Activated CD4-positive, alpha-beta T cell treated with anti-CD3 and anti-CD28 coated beads for 24 hours (primary cell): ENCODE data around the gene ASIC4.

Source experiments
- DNase-seq, 2 donors: peaks; one replicate each; pipeline ENCODE4 v3.0.0-alpha.2; 2020; ENCODE audit warnings: low read depth in 2 of 2

Gene ASIC4

DNA sequence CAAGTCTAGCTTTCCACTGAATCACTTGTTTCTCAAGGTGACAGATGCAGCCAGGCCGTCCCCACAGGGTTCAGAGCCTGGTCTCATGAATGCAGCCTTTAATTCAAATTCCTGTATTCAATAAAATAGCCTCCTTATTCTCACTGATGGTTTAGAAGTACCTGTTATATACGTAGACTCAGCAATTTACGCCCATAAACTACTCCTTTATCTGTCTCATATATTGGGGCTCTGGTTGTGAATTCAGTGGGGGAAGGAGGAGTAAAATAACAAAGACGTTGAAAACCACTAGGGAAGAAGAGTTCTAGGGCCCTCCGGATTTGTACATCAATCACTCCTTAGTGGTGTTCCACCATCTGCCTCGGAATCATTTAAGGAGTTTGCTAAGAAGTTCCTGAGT lies 55.4 kb downstream of the ASIC4 start:
- DNase-seq: no peak

DNA sequence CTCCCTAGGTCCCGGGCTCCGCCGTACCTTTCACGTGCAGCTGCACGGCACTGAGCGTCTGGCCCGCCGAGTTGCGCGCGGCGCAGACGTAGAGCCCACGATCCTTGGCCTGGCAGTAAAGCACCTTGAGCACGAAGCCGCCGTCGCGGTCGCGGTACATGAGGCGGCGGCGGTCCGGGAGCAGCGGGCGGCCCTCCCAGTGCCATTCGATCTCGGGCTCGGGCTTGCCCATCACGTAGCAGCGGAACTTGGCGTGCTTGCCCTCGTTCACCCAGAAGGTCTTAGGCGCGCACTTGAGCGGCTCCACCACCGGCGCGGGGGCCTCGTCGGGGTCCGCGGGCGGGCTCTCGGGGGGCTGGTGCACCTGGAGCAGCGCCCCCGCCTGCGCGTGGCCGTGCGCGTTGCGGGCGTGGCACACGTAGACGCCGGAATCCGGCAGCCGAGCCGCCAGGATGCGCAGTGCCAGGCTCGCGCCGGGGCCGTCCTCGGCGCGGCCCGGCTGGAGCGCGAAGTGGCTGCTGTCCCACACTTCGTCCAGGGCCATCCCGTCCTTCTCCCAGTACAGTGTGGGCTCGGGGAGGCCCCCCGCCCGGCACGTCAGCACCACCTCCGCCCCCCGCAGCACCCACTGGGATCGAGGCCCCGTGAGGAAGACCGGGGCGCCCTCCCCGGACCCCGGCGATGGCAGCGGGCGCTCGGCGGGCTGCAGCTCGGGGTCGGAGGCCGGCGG lies 56.1 kb downstream of the ASIC4 start:
- DNase-seq: no peak

- DNase-seq: no peak
Measured at GRCh38 chr2:219570924-219571310, 56.6 kb downstream of the ASIC4 start.

GRCh38 chr2:219571311-219572236 lies 57.3 kb downstream of the ASIC4 start, which contains the start of gene OBSL1:
OBSL1 (minus strand) TSS chr2:219571539; CDS start chr2:219571232, 307 bp downstream.
- DNase-seq: no peak

GRCh38 chr2:219572237-219573001 lies 58.1 kb downstream of the ASIC4 start, which contains the start of gene INHA:
INHA (plus strand) TSS chr2:219572310; CDS start chr2:219572375, 65 bp downstream.
- DNase-seq: no peak

DNA sequence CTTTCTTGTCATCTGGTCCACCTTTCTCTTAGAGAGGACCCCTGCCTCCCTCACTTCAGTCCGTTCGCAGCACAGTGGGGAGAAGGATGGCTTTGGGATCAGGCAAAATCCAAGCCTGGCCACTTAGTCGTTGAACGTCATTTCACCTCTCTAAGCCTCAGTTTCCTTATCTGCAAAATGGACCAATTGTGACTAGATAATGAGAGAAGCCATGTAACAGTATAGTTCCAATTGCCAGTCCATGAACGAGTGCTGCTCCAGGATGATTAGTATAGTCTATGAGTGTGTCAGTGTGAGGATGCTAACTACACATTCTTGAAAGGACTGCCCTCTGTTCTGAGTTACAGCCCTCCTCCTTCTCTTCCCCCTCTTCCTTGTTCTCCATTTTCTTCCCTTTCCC lies 58.9 kb downstream of the ASIC4 start:
- no peak for DNase-seq

DNA sequence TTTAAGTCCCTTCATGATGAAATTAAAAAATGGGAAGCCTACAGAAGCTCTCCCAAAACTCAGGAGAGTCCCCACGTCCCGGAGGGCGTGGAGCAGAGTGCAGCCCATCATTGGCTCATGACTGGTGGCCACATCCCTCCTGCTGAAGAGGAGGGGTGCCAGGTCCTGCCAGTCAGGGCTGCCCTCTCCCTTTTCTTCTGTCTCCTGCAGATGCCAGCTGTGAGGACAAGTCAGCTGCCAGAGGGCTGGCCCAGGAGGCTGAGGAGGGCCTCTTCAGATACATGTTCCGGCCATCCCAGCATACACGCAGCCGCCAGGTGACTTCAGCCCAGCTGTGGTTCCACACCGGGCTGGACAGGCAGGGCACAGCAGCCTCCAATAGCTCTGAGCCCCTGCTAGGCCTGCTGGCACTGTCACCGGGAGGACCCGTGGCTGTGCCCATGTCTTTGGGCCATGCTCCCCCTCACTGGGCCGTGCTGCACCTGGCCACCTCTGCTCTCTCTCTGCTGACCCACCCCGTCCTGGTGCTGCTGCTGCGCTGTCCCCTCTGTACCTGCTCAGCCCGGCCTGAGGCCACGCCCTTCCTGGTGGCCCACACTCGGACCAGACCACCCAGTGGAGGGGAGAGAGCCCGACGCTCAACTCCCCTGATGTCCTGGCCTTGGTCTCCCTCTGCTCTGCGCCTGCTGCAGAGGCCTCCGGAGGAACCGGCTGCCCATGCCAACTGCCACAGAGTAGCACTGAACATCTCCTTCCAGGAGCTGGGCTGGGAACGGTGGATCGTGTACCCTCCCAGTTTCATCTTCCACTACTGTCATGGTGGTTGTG lies 60.4 kb downstream of the ASIC4 start:
- DNase-seq: no peak

DNA sequence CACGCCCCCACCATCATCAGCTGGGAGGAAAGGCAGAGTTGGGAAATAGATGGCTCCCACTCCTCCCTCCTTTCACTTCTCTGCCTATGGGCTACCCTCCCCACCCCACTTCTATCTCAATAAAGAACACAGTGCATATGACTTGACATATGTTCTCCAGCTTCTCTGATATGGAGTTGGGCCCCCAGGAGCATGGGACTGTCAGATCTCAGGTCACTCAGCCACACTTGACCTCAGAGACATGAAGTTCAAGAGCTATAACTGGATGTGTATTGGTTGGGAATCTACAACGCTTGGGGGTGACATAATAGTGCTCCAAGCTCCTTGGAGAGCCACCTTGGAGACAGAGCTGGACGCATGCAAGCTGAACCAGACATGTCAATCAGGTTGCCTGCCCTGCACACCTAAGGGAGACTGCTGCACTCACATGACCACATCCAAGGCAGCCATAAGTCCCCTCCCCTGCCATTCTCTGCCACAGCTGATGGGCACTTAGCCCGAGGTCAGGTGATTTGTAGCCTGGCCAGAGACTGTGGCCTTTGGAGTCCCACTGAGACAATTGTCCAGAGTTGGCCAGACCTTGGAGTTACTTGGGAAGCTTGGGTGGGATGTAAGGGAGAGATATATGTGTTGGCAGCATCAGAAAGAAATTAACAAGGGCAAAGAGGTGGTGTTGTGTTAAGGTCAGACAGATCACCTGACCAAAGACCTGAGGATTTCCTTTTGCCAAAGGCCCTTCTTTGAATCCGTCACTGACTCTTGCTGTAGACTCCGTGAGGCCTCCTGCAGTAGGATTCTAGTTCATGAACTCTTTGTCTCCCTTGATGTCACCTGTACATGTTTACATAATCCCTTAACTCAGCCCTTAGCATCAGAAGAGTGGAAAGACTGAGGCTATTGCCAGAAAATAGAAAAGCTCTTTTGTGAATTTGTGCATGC lies 61.6 kb downstream of the ASIC4 start:
- DNase-seq: no peak

DNA sequence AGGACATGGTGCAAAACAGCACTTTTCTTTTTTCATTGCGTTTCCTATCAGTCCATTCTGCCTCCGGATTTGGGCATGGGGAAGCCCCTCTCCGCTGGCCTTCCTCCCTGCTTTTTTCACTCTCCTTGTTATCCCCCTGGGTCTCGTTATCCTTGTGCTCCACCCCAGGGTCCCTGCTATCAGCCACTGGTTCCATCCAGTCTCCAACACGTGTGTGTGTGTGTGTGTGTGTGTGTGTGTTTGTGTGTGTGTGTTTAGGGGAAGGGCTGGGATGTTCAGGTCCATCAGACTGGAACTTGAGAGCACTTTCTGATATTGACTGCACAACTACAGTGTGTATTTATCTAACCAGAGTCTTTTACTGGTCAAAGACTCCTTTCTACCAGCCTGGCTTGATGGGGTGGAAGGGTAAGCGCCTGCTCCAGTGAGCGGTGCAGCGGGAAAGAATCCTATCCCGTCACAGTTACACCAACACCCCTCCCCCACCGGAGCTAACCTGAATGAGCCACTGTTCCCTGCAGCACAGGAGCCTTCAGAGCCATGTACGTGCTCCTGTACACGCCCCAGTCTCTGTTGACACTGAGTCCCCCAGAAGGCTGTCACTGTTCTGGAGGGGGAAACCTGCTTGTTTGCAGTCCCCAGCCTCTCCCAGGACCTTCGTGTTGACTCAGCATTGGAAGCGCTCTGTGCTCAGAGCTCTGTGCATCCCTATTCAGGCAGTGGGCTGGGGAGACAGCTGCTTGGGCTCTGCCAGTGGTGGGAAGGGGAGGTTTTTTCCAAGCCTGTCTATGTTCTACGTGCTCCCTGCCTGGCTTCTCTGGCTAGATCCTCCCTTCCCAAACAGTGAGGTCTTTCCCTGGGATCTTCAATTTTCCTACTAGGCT lies 62.5 kb downstream of the ASIC4 start:
- DNase-seq: no peak

- DNase-seq: no peak
Measured at GRCh38 chr2:219578811-219579613, 64.7 kb downstream of the ASIC4 start.

GRCh38 chr2:219581346-219581745 lies 67.1 kb downstream of the ASIC4 start:
- no peak for DNase-seq
